SK-N-SH treated with all-trans-retinoic acid at 6 μM for 48 hours (cell line): ENCODE data around the gene DEPDC5.
"Not testable (repeated sequence)": the region's sequence is repeated elsewhere in the genome, so short reads cannot be mapped to it uniquely, and the experiment has no call there.

Source experiments
- ARNTL ChIP-seq: fragments of 450-650 bp; formaldehyde crosslinking; IDR thresholded peaks from 2 replicates; pipeline ENCODE4 v1.5.0; 2020; ENCODE audit warnings: low read depth, mild to moderate bottlenecking, moderate library complexity, borderline replicate concordance
- CSDC2 ChIP-seq: fragments of 250-450 bp; sonication (Bioruptor Pico); IDR thresholded peaks from 2 replicates; pipeline ENCODE4 v1.5.0; 2020; ENCODE audit warnings: mild to moderate bottlenecking, moderate library complexity
- CSRNP3 ChIP-seq: fragments of 250-450 bp; sonication (Bioruptor Pico); IDR thresholded peaks from 2 replicates; pipeline ENCODE4 v1.5.1; 2021; ENCODE audit warnings: mild to moderate bottlenecking, moderate library complexity
- ISL1 ChIP-seq: fragments of 250-450 bp; sonication (Bioruptor Pico); IDR thresholded peaks from 2 replicates; pipeline ENCODE4 v2.1.2; 2022; ENCODE audit warnings: mild to moderate bottlenecking, moderate library complexity
- PATZ1 ChIP-seq: fragments of 250-450 bp; sonication (Bioruptor Pico); IDR thresholded peaks from 2 replicates; pipeline ENCODE4 v1.8.0; 2020; ENCODE audit warnings: mild to moderate bottlenecking, moderate library complexity, borderline replicate concordance
- POU6F1 ChIP-seq: fragments of 250-450 bp; sonication (Bioruptor Pico); IDR thresholded peaks from 2 replicates; pipeline ENCODE4 v1.8.0; 2021; ENCODE audit warnings: low read depth, mild to moderate bottlenecking, moderate library complexity, borderline replicate concordance
- PPARA ChIP-seq: fragments of 250-450 bp; sonication (Bioruptor Pico); IDR thresholded peaks from 2 replicates; pipeline ENCODE4 v1.5.0; 2020; ENCODE audit warnings: mild to moderate bottlenecking, borderline replicate concordance
- SNAI2 ChIP-seq: fragments of 250-450 bp; sonication (Bioruptor Pico); IDR thresholded peaks from 2 replicates; pipeline ENCODE4 v1.5.0; 2020; ENCODE audit warnings: mild to moderate bottlenecking, moderate library complexity
- TCF4 ChIP-seq: fragments of 250-450 bp; sonication (Bioruptor Pico); IDR thresholded peaks from 2 replicates; pipeline ENCODE4 v1.8.0; 2021; ENCODE audit warnings: mild to moderate bottlenecking, moderate library complexity, borderline replicate concordance
- TSHZ2 ChIP-seq: fragments of 250-450 bp; sonication (Bioruptor Pico); IDR thresholded peaks from 2 replicates; pipeline ENCODE4 v1.5.0; 2020; ENCODE audit warnings: mild to moderate bottlenecking, moderate library complexity
- ZFP3 ChIP-seq: fragments of 250-450 bp; sonication (Bioruptor Pico); IDR thresholded peaks from 2 replicates; pipeline ENCODE4 v1.5.0; 2020; ENCODE audit warnings: mild to moderate bottlenecking, moderate library complexity
- ZFP30 ChIP-seq: fragments of 450-650 bp; formaldehyde crosslinking; IDR thresholded peaks from 2 replicates; pipeline ENCODE4 v1.5.0; 2022; ENCODE audit warnings: mild to moderate bottlenecking, moderate library complexity

- not testable (repeated sequence) for TF ChIP-seq PATZ1 (CRISPR knock-in tag); SNAI2 (CRISPR knock-in tag); TSHZ2 (CRISPR knock-in tag); PPARA (CRISPR knock-in tag); ISL1 (CRISPR knock-in tag); ZFP30 (CRISPR knock-in tag); POU6F1 (CRISPR knock-in tag); CSRNP3 (CRISPR knock-in tag); CSDC2; ZFP3 (CRISPR knock-in tag); TCF4; ARNTL
Observed at GRCh38 chr22:31813898-31814297, 60.1 kb downstream of the DEPDC5 start.
